Superior temporal gyrus (tissue), 1 donor: ENCODE data around the gene INPP5A.
"Not testable (repeated sequence)": the region's sequence is repeated elsewhere in the genome, so short reads cannot be mapped to it uniquely, and the experiment has no call there.

ENCODE experiments used
- DNase-seq: peaks from one replicate; pipeline ENCODE4 v3.0.0-alpha.2; 2016; ENCODE audit errors: extremely low spot score

The INPP5A gene

DNA sequence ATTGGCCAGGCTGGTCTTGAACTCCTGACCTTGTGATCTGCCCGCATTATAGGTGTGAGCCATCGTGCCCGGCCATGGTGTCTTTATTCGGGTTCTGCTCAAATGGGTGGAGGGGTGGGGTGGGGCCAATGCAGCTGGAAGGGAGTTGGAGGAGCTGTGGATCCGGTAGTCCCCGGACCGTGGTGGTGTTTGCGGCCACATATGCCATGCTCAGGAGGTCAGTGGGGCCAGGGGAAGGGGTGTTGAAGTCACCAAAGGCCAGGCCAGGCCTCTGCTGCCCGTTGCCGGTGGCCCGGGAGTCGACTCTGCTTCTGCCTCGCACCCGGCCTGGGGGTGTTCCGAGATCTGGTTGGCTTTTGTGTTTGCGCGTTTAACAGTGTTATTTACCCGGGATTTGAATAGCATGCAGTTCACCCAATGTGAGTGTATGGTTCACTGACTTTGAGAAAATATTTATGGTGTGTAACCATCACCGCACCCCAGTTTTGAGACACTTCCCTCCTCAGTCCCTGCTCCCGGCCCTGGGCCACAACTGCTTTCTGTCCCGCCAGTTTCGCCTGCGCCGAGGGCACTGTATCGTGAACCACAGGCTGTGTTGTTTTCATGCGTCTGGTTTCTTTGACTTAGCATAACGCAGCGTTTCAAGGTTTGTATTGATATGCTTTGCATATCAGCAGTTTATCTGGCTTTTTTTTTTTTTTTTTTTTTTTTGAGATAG is 10.7 kb downstream of the INPP5A start:
- DNase-seq: no peak

DNA sequence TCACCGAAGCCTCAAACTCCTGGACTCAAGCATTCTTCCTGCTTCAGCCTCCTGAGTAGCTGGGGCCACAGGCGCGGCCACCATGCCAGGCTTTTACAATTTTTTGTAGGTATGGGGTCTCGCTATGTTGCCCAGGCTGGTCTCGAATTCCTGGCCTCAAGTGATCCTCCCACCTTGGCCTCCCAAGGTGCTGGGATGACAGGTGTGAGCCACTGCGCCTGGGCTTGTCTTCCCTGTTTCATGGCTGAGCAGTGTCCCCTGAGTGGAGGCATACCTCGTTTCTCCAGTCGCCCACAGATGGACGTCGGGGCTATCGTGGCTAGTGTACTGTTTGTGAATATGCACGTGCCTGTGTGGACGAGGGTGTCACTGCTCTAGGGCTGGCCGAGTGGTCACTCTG is 11.3 kb downstream of the INPP5A start:
- no peak for DNase-seq

DNA sequence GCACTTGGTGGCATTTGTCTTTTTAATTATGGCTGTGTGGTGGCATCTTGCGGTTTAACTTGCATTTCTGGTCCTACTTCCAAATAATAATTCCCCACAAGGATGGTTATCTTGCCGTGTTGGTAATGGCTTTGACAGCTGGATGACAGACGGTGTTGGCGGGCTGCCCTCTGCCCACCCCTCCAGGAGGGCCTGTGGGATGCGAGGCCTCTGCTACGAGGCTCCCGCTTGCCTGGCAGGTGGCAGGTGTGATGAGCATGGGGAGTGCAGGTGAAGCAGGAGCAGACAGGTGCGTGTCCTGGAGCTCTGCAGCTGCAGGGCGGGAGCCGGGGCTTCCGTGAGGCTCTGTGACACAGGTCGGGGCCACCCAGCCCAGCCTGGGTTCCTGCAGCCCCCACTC is 11.8 kb downstream of the INPP5A start:
- DNase-seq: no peak

DNA sequence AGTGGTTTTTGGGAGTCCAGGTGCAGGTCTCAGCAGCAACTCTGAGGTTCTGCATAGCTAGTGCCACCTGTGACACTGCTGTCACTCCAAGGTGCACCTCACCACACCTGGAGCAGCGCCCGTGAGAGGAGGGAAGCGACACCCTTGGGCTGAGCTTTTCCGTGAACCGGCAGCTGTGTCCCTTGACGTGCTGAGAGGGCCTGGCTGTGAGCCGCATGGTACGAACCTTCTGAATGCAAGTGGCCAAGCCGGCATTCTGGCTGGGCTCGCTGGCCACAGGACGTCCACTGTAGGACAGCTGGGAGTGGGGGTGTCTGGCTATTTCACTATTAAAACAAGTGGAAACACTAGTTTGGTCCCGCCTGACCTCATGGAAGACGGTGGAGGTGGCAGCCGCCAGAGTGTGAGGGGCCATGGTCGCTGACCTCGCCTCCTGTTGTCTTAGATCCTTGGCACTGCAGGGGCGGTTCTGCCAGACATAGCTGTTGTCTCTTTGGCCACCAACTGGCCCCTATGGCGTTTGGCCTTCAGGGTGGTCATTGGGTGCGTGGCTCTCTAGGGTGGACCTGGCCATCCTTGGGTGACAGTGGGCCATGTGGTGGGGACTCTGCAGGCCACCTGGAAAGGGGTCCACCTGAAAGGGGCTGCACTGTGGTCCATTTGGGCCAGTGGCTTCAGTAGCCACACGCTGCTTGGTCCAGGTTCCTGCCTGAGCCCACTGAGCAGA is 12.9 kb downstream of the INPP5A start:
- DNase-seq: no peak

DNA sequence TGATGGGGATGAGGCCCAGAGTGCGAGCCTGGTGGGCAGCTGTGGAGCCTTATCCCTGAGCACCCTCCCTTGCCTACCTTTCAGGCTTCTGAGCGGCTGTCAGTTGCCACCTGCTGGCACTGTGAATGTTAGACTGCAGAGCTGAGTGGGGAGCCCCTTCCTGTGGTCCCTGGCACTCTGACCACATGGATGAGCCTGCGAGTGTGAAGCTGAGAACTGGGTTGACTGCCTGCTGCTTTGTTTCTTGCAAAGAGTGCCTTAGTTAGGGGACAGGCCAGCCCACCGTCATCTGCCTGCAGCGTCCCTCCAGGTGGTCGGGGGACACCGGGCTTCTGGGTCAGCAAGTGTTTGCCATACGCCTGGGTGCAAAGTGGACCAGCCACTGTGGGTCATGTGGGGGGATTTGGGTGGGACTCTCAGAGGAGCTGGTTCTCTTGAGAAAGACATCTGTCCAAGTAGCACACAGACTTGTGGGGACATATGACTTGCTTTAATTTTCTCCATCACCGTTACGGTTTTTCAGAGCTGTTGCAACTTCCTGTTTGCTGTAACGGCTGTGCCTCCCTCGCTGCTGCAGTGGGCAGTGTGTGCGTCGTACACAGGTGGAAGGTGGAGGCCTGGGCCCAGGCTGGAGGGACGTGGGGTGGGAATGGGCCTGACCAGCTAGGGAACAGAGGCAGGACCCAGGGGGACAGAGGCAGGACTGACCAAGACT is 13.7 kb downstream of the INPP5A start:
- no peak for DNase-seq

DNA sequence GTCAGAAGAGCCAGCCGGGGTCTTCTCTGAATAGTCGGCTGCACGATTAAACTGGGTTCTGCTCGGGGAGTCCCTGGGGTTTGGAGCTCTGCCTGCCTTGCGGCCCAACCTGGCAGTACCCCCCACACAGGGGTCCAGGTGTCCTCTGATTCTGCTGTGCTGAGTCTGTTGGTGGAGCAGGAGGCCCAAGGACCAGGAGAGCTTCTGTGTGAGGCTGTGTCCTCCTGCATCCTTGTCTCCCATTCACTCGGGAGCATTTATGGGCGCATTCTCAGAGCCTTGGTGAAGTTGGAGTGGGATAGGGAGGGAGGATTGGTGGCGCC is 14.2 kb downstream of the INPP5A start:
- DNase-seq: no peak

DNA sequence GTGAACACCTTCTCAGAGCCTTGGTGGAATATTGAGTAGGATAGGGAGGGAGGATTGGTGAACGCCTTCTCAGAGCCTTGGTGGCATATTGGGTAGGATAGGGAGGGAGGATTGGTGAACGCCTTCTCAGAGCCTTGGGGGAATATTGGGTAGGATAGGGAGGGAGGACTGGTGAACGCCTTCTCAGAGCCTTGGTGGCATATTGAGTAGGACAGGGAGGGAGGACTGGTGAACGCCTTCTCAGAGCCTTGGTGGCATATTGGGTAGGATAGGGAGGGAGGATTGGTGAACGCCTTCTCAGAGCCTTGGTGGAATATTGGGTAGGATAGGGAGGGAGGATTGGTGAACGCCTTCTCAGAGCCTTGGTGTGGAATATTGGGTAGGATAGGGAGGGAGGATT is 15.0 kb downstream of the INPP5A start:
- DNase-seq: not testable (repeated sequence)

DNA sequence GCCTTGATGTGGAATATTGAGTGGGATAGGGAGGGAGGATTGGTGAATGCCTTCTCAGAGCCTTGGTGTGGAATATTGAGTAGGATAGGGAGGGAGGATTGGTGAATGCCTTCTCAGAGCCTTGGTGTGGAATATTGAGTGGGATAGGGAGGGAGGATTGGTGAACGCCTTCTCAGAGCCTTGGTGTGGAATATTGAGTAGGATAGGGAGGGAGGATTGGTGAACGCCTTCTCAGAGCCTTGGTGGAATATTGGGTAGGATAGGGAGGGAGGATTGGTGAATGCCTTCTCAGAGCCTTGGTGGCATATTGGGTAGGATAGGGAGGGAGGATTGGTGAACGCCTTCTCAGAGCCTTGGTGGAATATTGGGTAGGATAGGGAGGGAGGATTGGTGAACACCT is 16.0 kb downstream of the INPP5A start:
- not testable (repeated sequence) for DNase-seq

DNA sequence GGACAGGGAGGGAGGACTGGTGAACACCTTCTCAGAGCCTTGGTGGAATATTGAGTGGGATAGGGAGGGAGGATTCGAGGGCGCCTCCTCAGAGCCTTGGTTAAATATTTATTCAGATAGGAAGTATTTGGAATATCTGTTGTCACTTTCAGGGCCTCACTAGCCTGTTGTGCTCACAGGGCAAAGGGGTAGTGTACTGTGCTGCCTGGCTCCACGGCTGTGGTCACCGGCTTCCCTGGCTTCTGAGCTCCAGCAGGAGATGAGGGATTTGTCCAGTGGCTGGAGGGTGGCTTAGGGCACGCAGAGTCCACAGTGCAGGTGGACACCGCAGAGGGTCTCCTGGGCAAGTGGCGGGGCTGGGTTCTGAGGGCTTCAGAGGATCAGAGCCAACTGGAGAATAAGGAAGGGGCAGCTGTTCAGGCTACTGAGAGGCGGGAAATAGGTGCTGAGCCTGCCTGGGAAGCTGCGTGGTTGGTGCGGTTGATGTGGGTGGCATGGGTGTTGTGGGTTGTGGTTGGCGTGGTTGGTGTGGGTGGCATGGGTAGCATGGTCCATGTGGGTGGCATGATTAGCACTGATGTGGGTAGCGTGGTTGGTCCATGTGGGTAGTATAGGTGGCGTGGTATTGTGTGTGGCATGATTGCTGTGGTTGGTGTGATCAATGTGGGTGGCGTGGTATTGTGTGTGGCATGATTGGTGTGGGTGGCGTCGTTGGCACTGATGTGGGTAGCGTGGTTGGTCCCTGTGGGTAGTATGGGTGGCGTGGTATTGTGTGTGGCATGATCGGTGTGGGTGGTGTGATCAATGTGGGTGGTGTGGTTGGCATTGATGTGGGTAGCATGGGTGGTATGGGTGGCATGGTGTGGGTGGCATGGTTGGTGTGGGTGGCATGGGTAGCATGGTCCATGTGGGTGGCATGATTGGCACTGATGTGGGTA is 16.7 kb downstream of the INPP5A start:
- DNase-seq: no peak

DNA sequence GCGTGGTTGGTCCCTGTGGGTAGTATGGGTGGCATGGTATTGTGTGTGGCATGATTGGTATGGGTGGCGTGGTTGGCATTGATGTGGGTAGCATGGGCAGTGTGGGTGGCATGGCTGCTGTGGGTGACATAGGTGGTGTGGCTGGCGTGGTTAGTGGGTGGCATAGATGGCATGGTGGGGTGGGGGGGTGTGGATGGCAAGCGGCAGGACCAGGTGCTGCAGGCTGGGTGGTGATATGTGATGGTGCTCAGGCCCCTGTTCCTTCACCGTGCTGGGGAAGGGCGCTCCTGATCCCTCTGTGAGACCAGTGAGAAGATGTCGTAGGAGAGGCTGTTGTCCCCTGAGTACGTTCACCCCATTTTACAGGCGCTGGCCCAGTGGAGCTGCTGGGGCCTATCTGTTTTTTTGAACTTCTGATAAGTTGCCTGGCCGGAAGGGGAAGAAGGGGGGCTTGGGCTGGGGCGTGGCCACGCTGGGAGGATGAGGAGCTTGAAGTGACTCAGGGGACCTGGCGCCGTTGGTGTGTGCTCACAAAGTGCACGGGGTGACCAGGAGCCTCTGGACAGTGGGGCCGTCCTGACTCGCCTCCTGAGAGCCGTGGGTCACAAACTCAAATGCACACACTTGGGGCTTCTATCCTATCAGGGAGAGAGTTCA is 17.5 kb downstream of the INPP5A start:
- DNase-seq: no peak

DNA sequence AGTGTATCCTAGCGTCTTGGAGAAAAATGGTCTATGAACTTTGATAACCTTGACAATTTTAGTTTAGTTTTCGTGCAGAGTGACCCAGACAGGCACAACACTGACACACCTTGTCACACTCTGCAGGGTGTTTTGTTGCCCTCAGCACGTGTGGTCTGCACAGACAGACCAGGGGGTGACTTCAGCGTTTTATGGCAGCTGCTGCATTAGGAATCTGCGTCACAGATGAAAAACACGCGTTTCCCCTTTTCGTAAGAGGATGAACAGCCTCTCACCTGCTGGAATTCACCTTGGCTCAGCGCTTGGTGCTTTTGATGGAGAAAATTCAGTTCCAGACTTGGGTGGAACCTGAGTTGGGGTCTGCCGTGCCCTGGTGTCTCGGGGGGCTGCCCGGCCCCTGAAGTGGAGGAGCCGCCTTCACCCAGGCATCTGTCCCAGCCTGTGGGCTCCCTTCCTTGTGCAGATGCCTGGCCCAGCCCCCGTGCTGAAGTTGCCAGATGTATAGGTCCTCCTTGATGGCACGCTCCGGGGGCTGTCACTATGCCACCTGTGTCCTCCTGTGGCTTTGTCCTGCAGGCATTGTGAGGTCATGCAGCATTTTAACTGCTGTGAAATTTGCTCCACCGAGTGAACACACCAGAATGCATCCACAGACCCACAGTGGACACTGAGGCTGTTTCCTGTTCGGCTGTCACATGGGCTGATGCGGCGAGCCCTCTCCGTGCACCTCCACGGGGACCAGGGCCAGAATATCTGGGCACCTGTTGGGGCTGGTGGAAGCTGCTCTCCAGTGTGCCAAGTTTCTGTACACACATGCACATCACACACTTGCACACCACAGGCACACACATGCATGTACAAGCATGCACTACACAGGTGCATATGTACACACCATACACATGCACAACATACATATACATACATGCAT is 18.3 kb downstream of the INPP5A start:
- DNase-seq: no peak

DNA sequence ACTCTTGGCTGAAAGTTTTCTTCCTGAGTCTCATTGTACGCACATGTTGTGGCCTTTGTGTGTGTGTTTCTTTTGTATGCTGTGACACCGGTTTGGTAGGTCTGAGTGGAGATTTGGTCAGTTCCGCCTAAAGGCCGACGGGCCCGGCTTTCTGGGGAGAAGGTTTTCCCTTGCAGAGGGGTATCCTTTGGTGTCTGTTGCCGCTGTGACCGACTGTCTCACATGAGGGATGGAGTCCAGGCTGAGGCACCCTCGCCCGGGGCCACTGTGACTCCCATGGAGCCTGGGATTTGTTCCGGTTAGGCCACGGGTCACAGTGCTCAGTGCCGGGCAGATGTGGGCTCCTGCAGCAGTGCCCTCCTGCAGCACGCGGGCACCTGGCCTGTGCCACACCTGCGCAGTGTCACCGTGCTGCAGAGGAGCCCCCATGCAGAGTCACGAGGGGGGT is 19.4 kb downstream of the INPP5A start:
- no peak for DNase-seq

DNA sequence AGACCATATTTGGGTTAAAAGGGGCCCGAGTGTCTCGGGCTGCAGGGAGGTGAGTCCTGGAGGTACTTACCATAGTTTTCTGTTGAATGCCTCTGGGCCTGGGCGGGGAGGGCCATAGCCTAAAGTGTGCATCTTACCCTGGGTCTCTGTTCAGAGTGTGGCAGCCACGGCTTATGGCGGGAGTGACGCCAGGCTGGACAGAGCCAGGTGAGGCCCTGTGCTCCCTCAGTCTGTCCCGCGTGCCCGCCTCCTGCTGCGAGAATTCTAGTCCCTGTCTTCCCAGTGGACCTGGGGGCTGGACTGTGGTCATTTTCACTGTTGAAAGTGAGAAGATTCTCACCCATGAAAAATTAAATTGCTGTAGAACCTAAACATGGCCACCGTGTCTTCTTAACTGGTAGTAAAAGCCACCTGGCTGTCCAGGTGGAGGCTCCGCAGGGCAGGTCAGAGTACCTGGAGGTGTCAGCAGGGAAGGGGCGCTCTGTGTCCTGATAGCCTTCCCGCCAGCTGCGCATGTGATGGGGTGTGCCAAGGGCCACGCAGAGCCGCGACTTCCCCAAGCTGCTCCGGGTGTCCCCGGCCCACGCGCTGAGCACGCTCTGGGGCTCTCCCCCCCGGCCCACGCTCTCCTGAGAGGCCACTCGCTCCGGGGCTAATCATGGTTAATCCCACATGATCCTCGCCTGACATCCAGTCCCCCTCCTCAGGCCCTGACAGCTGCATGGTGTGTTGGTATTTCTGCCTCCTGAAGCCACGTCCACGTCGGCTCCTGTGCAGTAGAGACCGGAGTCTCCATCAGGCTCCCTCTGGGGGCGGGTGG is 20.3 kb downstream of the INPP5A start:
- no peak for DNase-seq

DNA sequence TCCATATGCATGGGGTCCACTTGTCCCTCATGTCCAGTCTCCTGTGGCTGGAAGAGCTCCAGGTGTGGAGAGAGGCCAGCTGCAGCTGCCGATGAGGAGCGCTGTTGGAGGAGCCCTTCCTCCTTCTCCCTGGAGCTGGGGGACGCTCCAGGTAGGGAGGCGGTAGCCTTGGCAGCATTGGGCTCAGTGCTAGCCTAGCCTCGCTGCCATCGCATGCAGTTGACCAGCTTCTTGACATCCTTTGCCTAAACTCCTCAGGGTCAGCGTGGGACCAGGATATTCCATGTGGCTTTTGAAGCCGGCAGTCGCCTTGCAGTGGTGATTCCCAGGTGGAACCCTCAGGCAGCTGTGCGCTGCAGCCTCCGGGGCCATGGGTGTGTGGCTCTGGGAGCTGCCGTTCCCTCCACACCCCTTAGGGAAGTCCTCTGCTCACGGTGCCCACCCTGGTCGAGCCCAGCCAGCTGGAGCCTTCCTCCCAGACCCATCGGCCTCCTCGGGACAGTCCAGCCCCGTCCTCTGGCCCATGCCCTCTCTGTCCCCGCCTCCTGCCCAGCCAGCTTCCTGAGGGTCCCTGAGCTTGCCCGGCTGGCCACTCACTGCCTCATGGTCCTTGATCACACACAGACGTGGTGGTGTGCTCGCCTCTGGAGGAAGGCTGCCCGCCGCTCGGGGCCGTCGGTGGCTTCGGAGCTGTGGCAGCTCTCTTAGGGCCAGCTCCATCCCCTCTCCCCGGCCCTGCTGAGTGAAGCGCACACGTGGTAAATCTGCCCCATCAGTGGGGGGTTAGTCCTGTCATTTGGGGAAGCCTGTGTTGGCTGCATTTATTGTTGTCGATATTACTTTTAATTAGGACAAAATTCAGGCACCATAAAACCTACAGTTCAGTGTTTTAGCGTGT is 21.2 kb downstream of the INPP5A start:
- DNase-seq: no peak

DNA sequence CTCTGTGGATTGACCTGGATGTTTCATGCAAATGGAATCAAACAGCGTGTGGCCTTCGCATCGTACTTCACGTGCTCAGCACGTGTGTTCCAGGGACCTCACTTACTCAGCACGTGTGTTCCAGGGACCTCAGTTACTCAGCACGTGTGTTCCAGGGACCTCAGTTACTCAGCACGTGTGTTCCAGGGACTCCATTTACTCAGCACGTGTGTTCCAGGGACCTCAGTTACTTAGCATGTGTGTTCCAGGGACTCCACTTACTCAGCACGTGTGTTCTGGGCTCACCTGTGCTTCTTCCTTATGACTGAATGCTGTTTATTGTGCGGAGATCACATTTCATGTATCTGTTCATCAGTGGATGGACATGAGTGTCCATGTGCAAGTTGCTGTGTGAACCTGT is 22.0 kb downstream of the INPP5A start:
- DNase-seq: no peak

DNA sequence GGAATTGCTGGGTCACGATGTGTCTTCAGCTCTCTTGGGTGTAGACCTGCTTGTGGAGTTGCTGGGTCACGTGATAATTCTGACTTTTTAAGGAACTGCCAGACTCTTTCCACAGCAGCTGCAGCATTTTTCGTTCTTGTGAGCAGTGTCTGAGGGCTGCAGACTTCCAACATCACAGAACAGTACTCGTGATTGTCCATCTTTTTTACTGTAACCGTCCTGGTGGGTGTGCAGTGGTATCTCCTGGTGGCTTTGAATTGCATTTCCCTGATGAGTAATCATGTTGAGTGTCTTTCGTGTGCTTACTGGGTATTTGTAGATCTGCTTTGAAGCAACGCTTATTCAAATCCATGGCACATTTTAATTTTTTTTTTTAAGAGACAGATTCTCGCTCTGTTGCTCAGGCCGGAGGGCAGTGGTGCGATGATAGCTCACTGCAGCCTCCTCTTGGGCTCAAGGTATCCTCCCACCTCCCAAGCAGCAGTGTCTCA is 22.7 kb downstream of the INPP5A start:
- DNase-seq: no peak

DNA sequence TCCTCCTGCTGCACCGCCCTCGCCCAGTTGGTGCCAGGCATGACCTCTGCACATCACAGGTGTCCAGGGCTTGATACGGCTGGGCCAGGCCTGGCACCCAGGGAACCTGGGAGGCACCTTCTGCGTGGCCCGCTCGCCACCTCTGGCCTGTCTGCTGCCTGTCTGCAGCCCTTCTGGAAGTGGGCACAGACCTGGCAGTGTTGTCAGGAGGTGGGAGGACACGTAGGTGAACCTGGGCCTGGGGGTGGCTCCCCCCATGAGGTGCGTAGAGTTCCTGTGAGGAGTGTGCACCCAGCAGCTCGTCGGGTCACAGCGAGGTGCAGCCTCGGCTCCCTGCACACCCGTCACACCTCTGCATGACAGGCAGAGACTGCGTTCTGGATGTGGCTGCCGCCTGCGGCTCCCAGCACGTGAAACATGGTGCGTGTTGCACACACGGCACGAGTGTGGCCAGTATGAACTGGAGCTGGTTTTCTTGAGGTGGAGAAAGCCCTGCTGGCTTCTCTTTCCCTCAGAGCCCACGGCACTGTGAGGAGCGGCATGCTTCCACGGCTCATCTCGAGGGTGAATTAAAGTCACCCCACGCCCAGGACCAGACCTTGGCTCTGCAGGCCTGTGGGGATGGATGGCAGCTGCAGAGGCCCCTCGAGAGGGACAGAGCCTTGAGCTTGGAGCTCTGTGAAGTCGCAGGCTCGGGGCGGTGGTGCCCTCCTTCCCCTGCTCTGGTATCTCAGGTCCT is 24.8 kb downstream of the INPP5A start:
- DNase-seq: no peak
